ENCODE data around the gene SMARCA1. TPM values are rescaled to one million over a fixed set of nuclear protein-coding genes. Genes with fewer than 3 reads are reported as not detected.

The SMARCA1 gene
- total RNA-seq, 4 donors from 2014 or later, result 35.4 to 114 (median 43.1) TPM

DNA sequence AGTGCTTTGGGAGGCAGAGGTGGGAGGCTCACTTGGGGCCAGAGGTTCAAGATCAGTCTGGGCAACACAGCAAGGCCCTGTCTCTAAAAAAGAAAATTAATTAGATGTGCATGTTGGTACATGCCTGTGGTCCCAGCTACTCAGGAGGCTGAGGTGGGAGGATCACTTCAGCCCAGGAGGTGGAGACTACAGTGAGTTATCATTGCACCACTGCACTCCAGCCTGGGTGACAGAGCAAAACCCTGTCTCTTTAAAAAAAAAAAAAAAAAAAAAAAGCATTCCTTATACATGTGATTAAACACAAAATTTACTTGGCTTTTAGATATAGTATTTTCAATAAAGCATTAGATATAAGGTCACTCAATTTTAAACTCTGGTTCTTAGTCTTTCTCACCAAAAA lies 34.9 kb downstream of the SMARCA1 start:
- no peak overlapping the region for H3K4me3 ChIP-seq
- DNase-seq, result no peak
- intact Hi-C loops (cut with DNase I; ENCODE audit: low total_unique reads), result no loop called here
- no peaks in the 10 kb centered on the region for H3K36me3 ChIP-seq
- no peaks in the 10 kb centered on the region for H3K4me1 ChIP-seq
- H3K27ac ChIP-seq, result no peak overlapping the region
- no peaks in the 10 kb centered on the region for H3K9me3 ChIP-seq
- peaks cover 0 to 6% of the 10 kb centered on the region in 2 donors for H3K27me3 ChIP-seq
- TF ChIP-seq, protein P1, sequence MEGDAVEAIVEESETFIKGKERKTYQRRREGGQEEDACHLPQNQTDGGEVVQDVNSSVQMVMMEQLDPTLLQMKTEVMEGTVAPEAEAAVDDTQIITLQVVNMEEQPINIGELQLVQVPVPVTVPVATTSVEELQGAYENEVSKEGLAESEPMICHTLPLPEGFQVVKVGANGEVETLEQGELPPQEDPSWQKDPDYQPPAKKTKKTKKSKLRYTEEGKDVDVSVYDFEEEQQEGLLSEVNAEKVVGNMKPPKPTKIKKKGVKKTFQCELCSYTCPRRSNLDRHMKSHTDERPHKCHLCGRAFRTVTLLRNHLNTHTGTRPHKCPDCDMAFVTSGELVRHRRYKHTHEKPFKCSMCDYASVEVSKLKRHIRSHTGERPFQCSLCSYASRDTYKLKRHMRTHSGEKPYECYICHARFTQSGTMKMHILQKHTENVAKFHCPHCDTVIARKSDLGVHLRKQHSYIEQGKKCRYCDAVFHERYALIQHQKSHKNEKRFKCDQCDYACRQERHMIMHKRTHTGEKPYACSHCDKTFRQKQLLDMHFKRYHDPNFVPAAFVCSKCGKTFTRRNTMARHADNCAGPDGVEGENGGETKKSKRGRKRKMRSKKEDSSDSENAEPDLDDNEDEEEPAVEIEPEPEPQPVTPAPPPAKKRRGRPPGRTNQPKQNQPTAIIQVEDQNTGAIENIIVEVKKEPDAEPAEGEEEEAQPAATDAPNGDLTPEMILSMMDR (IDR thresholded peaks at IDR 0.05), result no peak
- no peak for TF ChIP-seq POLR2A (IDR thresholded peaks at IDR 0.05)

- intact Hi-C loops (cut with DNase I; ENCODE audit: low total_unique reads), result no loop called here
- Histone ChIP-seq H3K36me3 (no peaks in the 10 kb centered on the region), H3K27me3 (no peaks in the 10 kb centered on the region), H3K27ac (no peak overlapping the region), H3K4me3 (no peak overlapping the region), H3K4me1 (no peaks in the 10 kb centered on the region), H3K9me3 (no peaks in the 10 kb centered on the region)
- no peak for TF ChIP-seq POLR2A (IDR thresholded peaks at IDR 0.05)
- TF ChIP-seq, protein P1 (IDR thresholded peaks at IDR 0.05), result no peak
- DNase-seq, result no peak
These were observed 42.4 kb downstream of the SMARCA1 start for GRCh38 chrX:129480889-129481288.

- Histone ChIP-seq H3K4me1 (no peaks in the 10 kb centered on the region), H3K27me3 (no peaks in the 10 kb centered on the region), H3K9me3 (no peaks in the 10 kb centered on the region), H3K36me3 (no peaks in the 10 kb centered on the region), H3K27ac (no peak overlapping the region), H3K4me3 (no peak overlapping the region)
- TF ChIP-seq, protein P1 (IDR thresholded peaks at IDR 0.05), result no peak
- no peak for TF ChIP-seq POLR2A (IDR thresholded peaks at IDR 0.05)
- intact Hi-C loops (cut with DNase I; ENCODE audit: low total_unique reads), result no loop called here
- no peak for DNase-seq
These were observed 44.8 kb downstream of the SMARCA1 start for GRCh38 chrX:129478516-129478915.

- Histone ChIP-seq H3K9me3 (no peaks in the 10 kb centered on the region), H3K4me3 (no peak overlapping the region), H3K4me1 (no peaks in the 10 kb centered on the region), H3K27me3 (no peaks in the 10 kb centered on the region), H3K36me3 (no peaks in the 10 kb centered on the region), H3K27ac (no peak overlapping the region)
- TF ChIP-seq POLR2A (IDR thresholded peaks at IDR 0.05), result no peak
- TF ChIP-seq, protein P1 (IDR thresholded peaks at IDR 0.05), result no peak
- intact Hi-C loops (cut with DNase I; ENCODE audit: low total_unique reads), result no loop called here
- no peak for DNase-seq
These were observed 51.2 kb downstream of the SMARCA1 start for GRCh38 chrX:129472116-129472515.

GRCh38 chrX:129462707-129463106 lies 60.6 kb downstream of the SMARCA1 start:
- Histone ChIP-seq H3K9me3 (no peaks in the 10 kb centered on the region), H3K27me3 (no peaks in the 10 kb centered on the region), H3K4me3 (no peak overlapping the region), H3K36me3 (no peaks in the 10 kb centered on the region), H3K4me1 (no peaks in the 10 kb centered on the region), H3K27ac (no peak overlapping the region)
- intact Hi-C loops (cut with DNase I; ENCODE audit: low total_unique reads), result no loop called here
- no peak for DNase-seq
- TF ChIP-seq, protein P1 (IDR thresholded peaks at IDR 0.05), result peak in 1 of 4 experiments; percentile 3
- TF ChIP-seq POLR2A (IDR thresholded peaks at IDR 0.05), result no peak

All from uterus (tissue), 4 donors.